Endothelial cell of umbilical vein (primary cell): ENCODE results near the gene GATAD2A. TPM values are rescaled to one million over a fixed set of nuclear protein-coding genes. Genes with fewer than 3 reads are reported as not detected.

ENCODE experiments used
- BruUV-seq: library from RNA; stranded (reverse); fragments of 400-500 nt; replicated peaks from 2 replicates; lab custom pipeline; 2021; lab: Mats Ljungman, UMichigan
- CTCF ChIA-PET: fragments of 300-600, 350-600 bp; sonication (Branson Sonifier 250); formaldehyde crosslinking; loops from one replicate; lab custom pipeline; 2021; ENCODE audit warnings: antibody characterized with exemption, inconsistent platforms; lab: Charles Lee
- POLR2A ChIA-PET: fragments of 300-600, 350-600 bp; sonication (Branson Sonifier 250); formaldehyde crosslinking; loops from one replicate; lab custom pipeline; 2021; ENCODE audit warnings: antibody characterized with exemption, inconsistent platforms; lab: Charles Lee
- DNase-seq: peaks from one replicate; pipeline ENCODE4 v3.0.0-alpha.2; 2011; ENCODE audit warnings: low read depth, low spot score
- FAIRE-seq: peaks from 2 replicates; lab custom pipeline; 2011; peaks lifted over from hg19 to GRCh38; lab: Jason Lieb, UNC
- H2AFZ ChIP-seq: 2 replicates; pipeline ENCODE4 v1.6.0; 2012; ENCODE audit warnings: low read depth, low read length, control low read depth, inconsistent platforms
- H3K27ac ChIP-seq: 2 replicates; pipeline ENCODE4 v1.5.1; 2011; ENCODE audit warnings: low read depth, mild to moderate bottlenecking, control low read depth, low read length, moderate library complexity; ENCODE audit not compliant: insufficient read depth
- H3K27me3 ChIP-seq, 2 experiments: 2 replicates each; pipeline versions ENCODE4 v1.6.0 to v1.6.1; 2011; ENCODE audit warnings: low read length in 2 of 2, mixed read lengths in 1 of 2; ENCODE audit not compliant: control insufficient read depth in 2 of 2, insufficient read depth in 2 of 2
- H3K36me3 ChIP-seq, 2 experiments: 2 replicates in 1 of 2; 3 replicates in 1 of 2; pipeline ENCODE4 v1.5.1; 2011; ENCODE audit warnings: low read length in 2 of 2, mild to moderate bottlenecking in 1 of 2, moderate library complexity in 1 of 2; ENCODE audit not compliant: control insufficient read depth in 2 of 2, insufficient read depth in 2 of 2; ENCODE audit errors: extremely low read depth in 1 of 2
- H3K4me1 ChIP-seq: 3 replicates; pipeline ENCODE4 v1.5.1; 2011; ENCODE audit warnings: mild to moderate bottlenecking, low read length; ENCODE audit not compliant: control insufficient read depth, insufficient read depth; ENCODE audit errors: extremely low read depth
- H3K4me2 ChIP-seq: 2 replicates; pipeline ENCODE4 v1.6.1; 2011; ENCODE audit warnings: low read length, control low read depth, mixed read lengths; ENCODE audit not compliant: insufficient read depth
- H3K4me3 ChIP-seq, 3 experiments: fragments of 200-600 bp in 1 of 3; sonication (generic), shearing (Covaris generic) in 1 of 3; replicated peaks in 1 of 3; 2 replicates each; pipeline ENCODE4 v1.5.1; 2011 to 2016; ENCODE audit warnings: control low read depth in 3 of 3, low read length in 3 of 3, mild to moderate bottlenecking in 2 of 3, inconsistent platforms in 1 of 3, low read depth in 1 of 3, moderate library complexity in 1 of 3; ENCODE audit not compliant: insufficient read depth in 1 of 3
- H3K79me2 ChIP-seq: 2 replicates; pipeline ENCODE4 v1.6.0; 2012; ENCODE audit warnings: low read length, inconsistent platforms; ENCODE audit not compliant: control insufficient read depth, insufficient read depth
- H3K9ac ChIP-seq: replicated peaks from 2 replicates; pipeline ENCODE3; 2011; ENCODE audit warnings: low read length, control low read depth; ENCODE audit not compliant: insufficient read depth; ENCODE audit errors: extremely low read depth
- H3K9me1 ChIP-seq: replicated peaks from 3 replicates; pipeline ENCODE4 v1.6.0; 2011; ENCODE audit warnings: mild to moderate bottlenecking, low read length; ENCODE audit not compliant: control insufficient read depth, insufficient read depth; ENCODE audit errors: extremely low read depth
- H3K9me3 ChIP-seq: replicated peaks from 2 replicates; pipeline ENCODE4 v1.5.1; 2012; ENCODE audit warnings: low read length, inconsistent platforms; ENCODE audit not compliant: control insufficient read depth, insufficient read depth
- H4K20me1 ChIP-seq: replicated peaks from 2 replicates; pipeline ENCODE3; 2011; ENCODE audit warnings: mild to moderate bottlenecking, low read length; ENCODE audit not compliant: control insufficient read depth, insufficient read depth; ENCODE audit errors: extremely low read depth
- EZH2 ChIP-seq: IDR thresholded peaks from 2 replicates; pipeline ENCODE4 v1.6.1; 2012; ENCODE audit warnings: borderline replicate concordance, low read depth, mild to moderate bottlenecking, moderate library complexity, low read length, inconsistent platforms; ENCODE audit not compliant: severe bottlenecking
- FOS ChIP-seq: IDR thresholded peaks from 2 replicates; pipeline ENCODE4 v1.6.1; 2011; ENCODE audit warnings: mild to moderate bottlenecking, low read length, moderate library complexity, borderline replicate concordance; ENCODE audit not compliant: insufficient read depth
- GATA2 ChIP-seq: IDR thresholded peaks from 2 replicates; pipeline ENCODE4 v1.7.0; 2011; ENCODE audit warnings: low read depth, mild to moderate bottlenecking, moderate library complexity, mixed read lengths, low read length; ENCODE audit not compliant: insufficient read length, insufficient read depth
- JUN ChIP-seq: IDR thresholded peaks from 2 replicates; pipeline ENCODE4 v1.6.1; 2011; ENCODE audit warnings: borderline replicate concordance, low read depth; ENCODE audit not compliant: insufficient read length, insufficient read depth
- MYC ChIP-seq: IDR thresholded peaks from one replicate; pipeline ENCODE4 v1.6.1; 2011; ENCODE audit warnings: mild to moderate bottlenecking, low read depth, low read length
- POLR2A ChIP-seq: IDR thresholded peaks from 2 replicates; pipeline ENCODE4 v1.6.1; 2012; ENCODE audit warnings: low read depth, mild to moderate bottlenecking, control low read depth, low read length
- POLR2AphosphoS5 ChIP-seq: IDR thresholded peaks from 2 replicates; pipeline ENCODE4 v1.6.1; 2012; ENCODE audit warnings: low read depth, mild to moderate bottlenecking, control low read depth, low read length, moderate library complexity; ENCODE audit not compliant: insufficient read depth
- dilution Hi-C: fragments of 300-500 bp; cut with MboI; formaldehyde crosslinking; loops from one replicate; pipeline ENCODE4 v1.15.0; 2019; ENCODE audit warnings: low sequenced_read_pairs; ENCODE audit not compliant: extremely low pct_ligation_motif_present
- intact Hi-C: fragments of 100-400 bp; cut with micrococcal nuclease; formaldehyde crosslinking; loops from one replicate; pipeline ENCODE4 v1.10.0; 2022
- polyA plus RNA-seq, 4 experiments: library from polyadenylated mRNA; depleted of rRNA in 3 of 4; stranded (reverse) in 3 of 4; unstranded in 1 of 4; fragments of >200 nt; gene quantifications; 2 replicates each; pipeline versions ENCODE4 v1.2.1 to v1.2.3, GENCODE V29; 2011 to 2012; ENCODE audit warnings: missing spikeins in 1 of 4
- total RNA-seq: library from RNA; stranded (reverse); gene quantifications from 2 replicates; pipeline ENCODE4 v1.2.3, GENCODE V29; 2021
- TF ChIP-seq, protein P1 (sequence below): IDR thresholded peaks from 2 replicates; pipeline ENCODE4 v1.6.1; 2011; ENCODE audit not compliant: insufficient read depth, insufficient read length
- TF ChIP-seq, protein P2 (sequence below), 2 donors: IDR thresholded peaks; 1 replicate in 1 of 2; 2 replicates in 1 of 2; pipeline ENCODE4 v1.5.1; 2011; ENCODE audit warnings: low read length in 2 of 2, mild to moderate bottlenecking in 2 of 2, moderate library complexity in 2 of 2, control low read depth in 1 of 2, inconsistent platforms in 1 of 2, low read depth in 1 of 2; ENCODE audit not compliant: insufficient read depth in 1 of 2; ENCODE audit errors: extremely low read depth in 1 of 2

Gene GATAD2A
- total and polyA plus RNA-seq, 2 donors (not counting 3 experiments of a cell fraction or from before 2014, with no cell fraction given): 27.3 to 134 TPM

DNA sequence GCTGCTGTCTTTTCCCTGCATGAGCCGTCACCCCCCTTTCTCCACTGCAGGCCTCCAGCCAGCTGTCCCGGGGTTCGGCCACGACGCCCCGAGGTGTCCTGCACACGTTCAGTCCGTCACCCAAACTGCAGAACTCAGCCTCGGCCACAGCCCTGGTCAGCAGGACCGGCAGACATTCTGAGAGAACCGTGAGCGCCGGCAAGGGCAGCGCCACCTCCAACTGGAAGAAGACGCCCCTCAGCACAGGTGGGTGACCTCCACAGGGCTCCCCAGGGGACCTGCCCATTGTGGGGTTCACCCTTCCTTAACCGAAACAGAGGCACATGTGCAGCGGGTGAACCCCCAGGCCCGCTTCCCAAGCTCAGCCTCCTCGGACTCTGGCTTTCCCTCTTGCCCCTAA, 96.8 kb downstream of the GATAD2A start:
- H3K27me3 ChIP-seq: no peaks in the 10 kb centered on the region
- TF ChIP-seq EZH2 (no peak), POLR2AphosphoS5 (no peak), JUN (no peak), POLR2A (no peak), GATA2 (no peak), FOS (no peak), MYC (no peak)
- TF ChIP-seq, protein P1, sequence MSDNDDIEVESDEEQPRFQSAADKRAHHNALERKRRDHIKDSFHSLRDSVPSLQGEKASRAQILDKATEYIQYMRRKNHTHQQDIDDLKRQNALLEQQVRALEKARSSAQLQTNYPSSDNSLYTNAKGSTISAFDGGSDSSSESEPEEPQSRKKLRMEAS: no peak
- TF ChIP-seq, protein P2, sequence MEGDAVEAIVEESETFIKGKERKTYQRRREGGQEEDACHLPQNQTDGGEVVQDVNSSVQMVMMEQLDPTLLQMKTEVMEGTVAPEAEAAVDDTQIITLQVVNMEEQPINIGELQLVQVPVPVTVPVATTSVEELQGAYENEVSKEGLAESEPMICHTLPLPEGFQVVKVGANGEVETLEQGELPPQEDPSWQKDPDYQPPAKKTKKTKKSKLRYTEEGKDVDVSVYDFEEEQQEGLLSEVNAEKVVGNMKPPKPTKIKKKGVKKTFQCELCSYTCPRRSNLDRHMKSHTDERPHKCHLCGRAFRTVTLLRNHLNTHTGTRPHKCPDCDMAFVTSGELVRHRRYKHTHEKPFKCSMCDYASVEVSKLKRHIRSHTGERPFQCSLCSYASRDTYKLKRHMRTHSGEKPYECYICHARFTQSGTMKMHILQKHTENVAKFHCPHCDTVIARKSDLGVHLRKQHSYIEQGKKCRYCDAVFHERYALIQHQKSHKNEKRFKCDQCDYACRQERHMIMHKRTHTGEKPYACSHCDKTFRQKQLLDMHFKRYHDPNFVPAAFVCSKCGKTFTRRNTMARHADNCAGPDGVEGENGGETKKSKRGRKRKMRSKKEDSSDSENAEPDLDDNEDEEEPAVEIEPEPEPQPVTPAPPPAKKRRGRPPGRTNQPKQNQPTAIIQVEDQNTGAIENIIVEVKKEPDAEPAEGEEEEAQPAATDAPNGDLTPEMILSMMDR (IDR thresholded peaks at IDR 0.05; ENCODE audit: extremely low read depth in 1 of 2, insufficient read depth in 1 of 2, low read depth in 1 of 2, low read length in 2 of 2): no peak
- POLR2A ChIA-PET: no interaction called here
- no peak overlapping the region for H3K27ac ChIP-seq
- H3K4me2 ChIP-seq: no peak overlapping the region
- FAIRE-seq (no peak), DNase-seq (no peak)
- intact Hi-C loops (no loop called here), dilution Hi-C loops (no loop called here)
- no peak overlapping the region for H2AFZ ChIP-seq
- H3K9me1 ChIP-seq: no peaks in the 10 kb centered on the region
- H4K20me1 ChIP-seq: no peaks in the 10 kb centered on the region
- no peak overlapping the region for H3K4me3 ChIP-seq
- H3K4me1 ChIP-seq: no peaks in the 10 kb centered on the region
- CTCF ChIA-PET: no interaction called here
- H3K36me3 ChIP-seq: peaks cover 22 to 63% of the 10 kb centered on the region in 2 experiments
- H3K9me3 ChIP-seq: no peaks in the 10 kb centered on the region
- H3K9ac ChIP-seq: no peak overlapping the region
- H3K79me2 ChIP-seq: no peaks in the 10 kb centered on the region
- BruUV-seq: no TSS peak
